Activated CD4-positive, alpha-beta T cell treated with anti-CD3 and anti-CD28 coated beads, Interleukin-2, Interleukin-6, amounts not matched to agents 100 ng/mL and 50 ng/mL, durations not matched to agents 16 hours and 8 hours (primary cell): ENCODE measurements around the gene EPAS1.

Source experiments
- DNase-seq: peaks from one replicate; pipeline ENCODE4 v3.0.0-alpha.2; 2020

EPAS1 gene

DNA sequence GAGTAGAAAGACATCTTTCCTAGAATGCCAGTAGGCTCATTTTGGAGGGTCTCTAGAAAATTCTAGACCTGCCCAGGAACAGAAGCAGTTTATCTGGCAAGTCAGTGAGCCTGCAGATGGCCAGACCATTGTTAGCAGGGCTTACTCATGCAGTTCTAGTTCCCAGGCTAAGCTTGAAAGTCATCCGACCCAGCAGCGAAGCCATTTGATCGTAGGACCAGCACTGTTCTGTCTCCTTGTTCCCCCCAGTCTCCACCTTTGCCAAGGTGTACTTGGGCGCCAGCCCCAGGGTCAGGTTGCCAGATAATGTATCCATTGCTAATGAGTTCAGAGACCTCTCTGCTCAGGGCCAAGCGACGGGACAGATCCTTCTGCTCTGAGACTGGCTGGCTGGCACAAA lies 70.1 kb downstream of the EPAS1 start:
- no peak for DNase-seq

DNA sequence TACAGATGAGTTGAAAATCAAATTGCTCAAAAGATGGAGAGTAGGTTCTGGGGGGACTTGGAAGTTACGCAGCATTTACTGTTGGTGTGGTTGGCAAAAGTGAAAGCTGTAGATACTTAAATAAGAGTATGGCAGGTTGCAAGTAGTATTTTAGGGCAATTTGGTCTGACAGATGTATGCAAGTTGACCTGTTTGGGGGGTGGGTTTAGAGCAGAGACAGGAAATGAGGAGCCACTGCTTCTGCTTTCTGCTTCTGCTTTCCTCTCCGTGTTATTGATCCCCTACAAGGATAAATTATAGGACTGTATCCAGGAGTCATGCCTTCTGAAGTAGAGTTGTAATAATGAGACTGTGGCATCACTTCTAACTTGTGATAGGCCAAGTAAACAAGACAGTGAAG lies 71.2 kb downstream of the EPAS1 start:
- no peak for DNase-seq

DNA sequence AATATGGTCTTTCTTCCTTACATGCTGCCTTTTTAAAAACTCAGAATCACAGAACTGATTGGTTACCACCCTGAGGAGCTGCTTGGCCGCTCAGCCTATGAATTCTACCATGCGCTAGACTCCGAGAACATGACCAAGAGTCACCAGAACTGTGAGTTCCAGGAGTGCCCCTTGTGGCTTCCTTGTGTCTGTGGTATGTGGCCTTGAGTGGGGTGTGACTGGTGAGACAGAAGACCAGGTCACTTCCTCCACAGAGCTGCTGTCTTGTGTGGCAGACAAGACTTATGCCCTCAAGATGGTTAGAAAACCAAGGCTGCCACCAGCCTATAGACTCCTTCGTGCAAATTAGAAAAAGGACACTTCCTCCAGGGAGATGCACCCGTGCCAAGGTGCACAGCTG lies 72.6 kb downstream of the EPAS1 start:
- no peak for DNase-seq

DNA sequence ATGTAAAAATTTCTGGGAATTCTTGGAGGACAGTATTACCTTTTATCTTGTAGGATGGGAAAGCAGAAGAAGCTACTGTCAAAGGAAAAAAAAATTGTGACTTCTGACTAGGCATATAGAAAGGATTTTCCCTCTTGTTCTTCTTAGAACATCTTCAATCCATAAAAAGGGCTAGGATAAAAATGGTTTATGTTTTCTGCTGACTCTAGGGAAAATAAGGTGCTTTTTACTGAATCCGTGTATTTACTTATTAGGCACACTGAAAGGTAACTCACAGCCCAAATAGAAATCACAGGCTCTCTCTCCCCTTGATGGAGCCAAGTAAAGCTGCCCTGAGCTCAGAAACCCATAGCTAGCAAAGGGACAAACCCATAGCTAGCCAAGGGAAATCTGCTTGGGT lies 74.6 kb downstream of the EPAS1 start:
- DNase-seq: no peak

DNA sequence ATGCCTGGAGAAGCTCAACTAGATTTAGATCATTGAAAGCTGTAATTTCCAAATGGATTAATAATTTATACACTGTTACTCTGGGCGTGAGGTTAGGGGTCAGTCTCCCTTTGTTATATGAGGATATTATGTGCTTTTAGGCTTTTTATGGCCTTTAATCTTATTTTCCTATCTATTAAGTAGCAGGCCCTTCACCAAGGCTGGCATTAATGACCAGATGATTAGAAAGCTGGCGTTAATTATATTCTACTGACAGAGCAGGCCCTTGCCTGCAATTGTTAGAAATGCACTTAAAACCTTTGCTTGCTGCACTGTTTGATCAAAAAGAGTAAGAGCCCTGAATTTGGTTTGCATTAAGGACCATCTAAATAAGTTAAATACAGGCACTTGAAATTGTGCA lies 75.3 kb downstream of the EPAS1 start:
- DNase-seq: no peak

DNA sequence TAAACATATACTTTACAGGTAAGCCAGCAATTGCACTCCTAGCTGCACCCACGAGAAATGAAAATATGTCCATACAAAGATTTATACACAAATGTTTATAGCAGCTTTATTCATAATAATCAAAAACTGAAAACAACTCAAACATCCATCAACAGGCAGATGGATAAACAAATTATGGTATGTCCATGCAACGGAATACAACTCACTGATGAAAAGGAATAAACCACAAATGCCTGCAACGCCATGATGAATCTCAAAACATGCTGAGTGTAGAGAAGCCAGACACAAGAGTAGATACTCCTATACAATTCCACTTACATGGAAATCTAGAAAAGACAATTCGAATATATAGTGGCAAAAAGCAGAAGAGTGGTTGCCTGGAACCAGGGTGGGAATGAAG lies 76.0 kb downstream of the EPAS1 start:
- DNase-seq: no peak

DNA sequence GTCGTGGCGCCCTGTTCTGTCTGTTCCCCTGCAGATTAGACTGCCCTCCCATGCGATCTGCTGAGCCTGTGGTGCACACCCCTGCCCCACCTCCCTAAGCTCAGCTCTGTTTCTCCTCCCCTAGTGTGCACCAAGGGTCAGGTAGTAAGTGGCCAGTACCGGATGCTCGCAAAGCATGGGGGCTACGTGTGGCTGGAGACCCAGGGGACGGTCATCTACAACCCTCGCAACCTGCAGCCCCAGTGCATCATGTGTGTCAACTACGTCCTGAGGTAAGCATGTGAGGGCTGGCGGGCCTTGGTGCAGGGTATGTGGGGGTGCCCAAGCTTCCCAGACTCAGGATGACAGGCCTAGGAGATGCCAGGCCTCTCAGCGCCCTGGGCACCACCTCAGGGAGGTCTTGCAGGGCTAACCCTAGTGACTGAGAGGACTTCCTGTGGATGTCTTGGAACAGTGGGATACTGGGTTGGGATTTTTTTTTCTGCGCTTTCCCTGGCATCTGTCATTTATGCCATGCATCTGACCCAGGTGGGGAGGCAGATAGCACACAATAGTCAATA lies 78.4 kb downstream of the EPAS1 start:
- DNase-seq: no peak

DNA sequence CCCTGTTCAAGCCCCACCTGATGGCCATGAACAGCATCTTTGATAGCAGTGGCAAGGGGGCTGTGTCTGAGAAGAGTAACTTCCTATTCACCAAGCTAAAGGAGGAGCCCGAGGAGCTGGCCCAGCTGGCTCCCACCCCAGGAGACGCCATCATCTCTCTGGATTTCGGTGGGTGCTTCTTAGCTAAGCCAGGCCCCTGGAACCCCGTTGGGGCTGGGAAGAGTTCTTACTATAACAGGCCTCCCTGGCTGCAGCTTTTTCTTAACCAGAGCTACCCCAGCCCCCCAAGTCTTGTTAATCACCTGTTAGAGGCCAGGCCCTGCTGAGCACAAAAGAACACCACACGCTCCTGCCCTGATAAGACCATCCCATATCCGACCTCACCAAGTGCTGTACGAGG lies 79.4 kb downstream of the EPAS1 start:
- no peak for DNase-seq

DNA sequence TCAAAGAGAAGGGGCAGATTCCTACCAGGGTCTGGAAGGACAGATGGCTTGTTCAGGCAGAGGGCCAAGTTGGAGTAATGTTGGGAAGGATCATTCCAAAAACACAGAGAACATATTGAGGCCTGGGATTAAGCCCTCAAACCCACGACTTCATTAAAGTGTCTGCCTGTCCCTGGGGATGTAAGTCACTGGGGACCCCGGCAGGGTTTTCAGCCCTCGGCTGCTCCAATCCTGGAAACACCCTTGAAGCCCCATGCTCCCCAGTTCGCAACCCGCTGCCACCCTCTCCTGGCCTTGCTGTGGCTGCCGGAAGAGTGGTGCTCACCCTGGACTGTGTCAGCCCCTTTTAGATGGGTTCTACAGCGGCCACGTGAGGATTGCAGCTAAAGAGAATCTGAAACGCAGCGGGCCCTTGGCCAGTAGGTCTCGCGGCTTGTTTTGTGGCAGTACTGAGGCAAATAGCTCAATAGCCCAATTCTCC lies 79.9 kb downstream of the EPAS1 start:
- DNase-seq: no peak

DNA sequence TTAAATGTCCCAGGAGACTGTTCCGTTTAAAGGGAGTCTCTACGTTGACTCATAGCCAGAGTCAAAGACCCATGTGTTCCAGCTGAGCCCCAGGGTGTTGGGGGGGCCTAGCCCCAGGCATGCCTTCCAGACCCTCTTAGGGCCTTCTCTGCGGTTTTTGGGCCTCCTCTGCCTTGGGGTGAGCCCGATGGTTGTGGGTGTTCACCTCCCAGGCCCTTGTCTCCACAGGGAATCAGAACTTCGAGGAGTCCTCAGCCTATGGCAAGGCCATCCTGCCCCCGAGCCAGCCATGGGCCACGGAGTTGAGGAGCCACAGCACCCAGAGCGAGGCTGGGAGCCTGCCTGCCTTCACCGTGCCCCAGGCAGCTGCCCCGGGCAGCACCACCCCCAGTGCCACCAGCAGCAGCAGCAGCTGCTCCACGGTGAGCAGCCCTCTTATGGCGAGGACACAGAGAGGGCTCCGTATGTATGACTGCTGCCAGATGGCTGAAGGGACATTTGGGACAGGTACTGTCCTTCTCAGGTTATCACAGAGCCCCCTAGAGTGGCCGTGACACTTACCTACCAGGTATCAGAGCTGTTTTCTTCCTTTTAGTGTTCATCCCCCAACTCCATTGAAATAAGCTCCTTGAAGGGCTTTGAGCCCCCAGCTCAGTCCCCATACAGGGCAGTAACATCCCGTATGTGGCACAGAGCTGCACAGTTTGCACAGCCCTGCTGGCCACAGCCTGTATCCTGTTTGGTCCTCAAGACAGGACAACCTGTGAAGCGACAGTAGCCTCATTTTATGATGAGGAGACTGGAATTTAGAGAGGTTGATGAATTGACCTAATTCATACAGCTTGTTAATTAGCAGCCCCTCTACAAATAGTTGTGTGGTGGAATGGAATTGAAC lies 80.7 kb downstream of the EPAS1 start:
- DNase-seq: no peak

DNA sequence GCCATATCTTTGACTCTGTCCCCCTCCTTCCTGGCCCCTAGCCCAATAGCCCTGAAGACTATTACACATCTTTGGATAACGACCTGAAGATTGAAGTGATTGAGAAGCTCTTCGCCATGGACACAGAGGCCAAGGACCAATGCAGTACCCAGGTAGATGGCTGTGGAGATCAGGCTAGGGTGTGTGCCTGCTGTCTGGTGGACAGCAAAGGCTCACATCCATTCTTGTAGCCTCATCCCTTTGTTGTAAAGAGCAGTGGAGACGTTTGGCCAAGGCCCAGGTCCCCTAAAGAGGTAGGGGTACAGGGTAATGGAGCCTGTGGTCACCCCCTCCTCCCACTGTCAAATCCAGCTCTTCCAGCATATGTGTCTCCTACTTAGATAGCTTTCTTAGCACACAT lies 81.4 kb downstream of the EPAS1 start:
- no peak for DNase-seq

DNA sequence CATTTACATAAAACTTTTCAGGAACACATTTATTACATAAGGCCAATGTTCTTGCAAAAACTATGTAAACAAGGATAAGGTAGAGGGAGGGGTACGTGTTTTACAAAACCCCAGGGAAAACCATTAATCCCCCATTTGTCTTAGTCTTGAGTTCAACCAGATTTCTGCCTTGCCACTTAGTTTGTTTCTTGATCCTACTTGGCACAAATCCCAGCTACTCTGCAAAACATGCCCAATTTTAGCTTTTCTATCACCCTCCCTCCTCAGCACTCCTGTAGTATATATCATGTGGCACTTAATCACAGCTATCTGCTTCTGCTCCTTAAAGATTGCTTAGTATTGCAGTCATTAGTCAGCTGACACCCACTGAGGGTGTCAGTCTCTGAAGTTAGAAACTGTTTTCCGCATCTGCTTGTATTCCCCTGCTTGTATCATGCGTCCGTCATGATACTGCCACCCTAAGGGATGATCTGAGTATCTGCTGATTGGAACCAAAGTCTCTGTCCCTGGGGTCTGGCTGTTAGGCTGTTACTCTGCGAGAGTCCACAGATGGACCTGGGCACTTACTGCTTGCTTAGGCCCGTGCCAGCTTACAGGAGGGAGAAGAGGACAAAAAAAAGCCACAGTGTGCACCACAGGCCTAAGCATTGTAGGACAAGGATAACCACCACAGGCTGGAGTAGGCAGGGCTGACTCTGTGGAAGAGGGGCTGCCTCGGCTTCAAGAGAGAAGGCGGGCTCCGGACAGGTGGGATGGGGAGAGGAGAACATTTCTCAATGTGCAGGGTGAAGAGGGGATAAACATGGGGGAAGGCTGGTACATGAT lies 82.2 kb downstream of the EPAS1 start:
- DNase-seq: no peak

DNA sequence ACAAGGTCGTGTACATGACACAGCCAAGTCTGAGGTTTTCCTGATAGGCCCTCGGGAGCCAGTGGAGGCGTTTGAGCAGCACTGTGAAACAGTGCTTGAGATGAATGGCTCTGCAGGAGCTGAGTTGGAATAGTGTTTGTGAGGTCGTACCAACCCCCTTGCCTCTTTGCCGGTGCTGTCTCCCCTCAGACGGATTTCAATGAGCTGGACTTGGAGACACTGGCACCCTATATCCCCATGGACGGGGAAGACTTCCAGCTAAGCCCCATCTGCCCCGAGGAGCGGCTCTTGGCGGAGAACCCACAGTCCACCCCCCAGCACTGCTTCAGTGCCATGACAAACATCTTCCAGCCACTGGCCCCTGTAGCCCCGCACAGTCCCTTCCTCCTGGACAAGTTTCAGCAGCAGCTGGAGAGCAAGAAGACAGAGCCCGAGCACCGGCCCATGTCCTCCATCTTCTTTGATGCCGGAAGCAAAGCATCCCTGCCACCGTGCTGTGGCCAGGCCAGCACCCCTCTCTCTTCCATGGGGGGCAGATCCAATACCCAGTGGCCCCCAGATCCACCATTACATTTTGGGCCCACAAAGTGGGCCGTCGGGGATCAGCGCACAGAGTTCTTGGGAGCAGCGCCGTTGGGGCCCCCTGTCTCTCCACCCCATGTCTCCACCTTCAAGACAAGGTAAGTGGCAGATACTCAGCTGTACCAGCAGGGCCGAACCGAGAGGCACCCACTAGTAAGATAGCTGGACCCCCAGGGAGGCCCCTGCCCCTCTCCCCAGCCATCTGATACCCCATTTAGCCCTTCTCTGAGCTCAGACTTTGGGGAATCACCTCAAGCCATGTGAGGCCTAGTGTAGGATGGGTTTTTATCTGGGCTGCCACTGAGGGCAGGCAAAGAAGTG lies 83.1 kb downstream of the EPAS1 start:
- no peak for DNase-seq

DNA sequence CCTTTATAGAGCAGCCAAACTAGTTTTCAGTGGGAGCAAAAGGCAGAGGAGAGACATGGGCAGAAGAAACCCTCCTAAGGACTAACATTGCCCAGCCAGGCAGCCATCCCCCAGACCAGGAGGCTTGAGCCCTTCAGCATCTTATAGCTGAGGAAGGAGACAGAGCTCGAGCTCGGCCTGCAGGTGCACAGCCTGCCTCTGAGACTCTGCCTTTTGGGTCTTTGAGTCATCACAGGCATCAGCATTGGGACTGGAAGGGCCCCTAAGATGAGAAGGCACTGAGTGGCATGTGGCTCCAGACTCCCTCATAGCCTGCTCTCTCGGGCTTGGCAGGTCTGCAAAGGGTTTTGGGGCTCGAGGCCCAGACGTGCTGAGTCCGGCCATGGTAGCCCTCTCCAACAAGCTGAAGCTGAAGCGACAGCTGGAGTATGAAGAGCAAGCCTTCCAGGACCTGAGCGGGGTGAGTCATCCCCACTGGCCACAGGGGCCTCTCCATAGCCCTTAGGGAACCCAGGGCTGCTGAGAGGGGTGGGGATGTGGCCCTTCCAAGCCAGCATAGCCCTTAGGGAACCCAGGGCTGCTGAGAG lies 84.1 kb downstream of the EPAS1 start:
- DNase-seq: no peak

DNA sequence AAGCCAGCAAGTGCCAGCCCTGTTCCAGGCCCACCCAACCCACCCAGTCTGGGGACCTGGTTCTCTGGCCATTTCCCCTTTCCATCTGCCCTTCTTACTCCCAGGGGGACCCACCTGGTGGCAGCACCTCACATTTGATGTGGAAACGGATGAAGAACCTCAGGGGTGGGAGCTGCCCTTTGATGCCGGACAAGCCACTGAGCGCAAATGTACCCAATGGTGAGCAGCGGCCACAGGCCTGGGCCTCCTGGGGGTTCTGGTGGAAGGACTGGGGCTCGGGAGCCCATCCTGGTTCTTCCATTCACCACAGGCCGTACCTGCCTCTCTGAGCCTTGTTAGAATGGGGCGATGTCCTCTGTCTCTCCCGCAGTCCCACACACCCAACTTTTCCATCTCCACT lies 84.7 kb downstream of the EPAS1 start:
- no peak for DNase-seq

DNA sequence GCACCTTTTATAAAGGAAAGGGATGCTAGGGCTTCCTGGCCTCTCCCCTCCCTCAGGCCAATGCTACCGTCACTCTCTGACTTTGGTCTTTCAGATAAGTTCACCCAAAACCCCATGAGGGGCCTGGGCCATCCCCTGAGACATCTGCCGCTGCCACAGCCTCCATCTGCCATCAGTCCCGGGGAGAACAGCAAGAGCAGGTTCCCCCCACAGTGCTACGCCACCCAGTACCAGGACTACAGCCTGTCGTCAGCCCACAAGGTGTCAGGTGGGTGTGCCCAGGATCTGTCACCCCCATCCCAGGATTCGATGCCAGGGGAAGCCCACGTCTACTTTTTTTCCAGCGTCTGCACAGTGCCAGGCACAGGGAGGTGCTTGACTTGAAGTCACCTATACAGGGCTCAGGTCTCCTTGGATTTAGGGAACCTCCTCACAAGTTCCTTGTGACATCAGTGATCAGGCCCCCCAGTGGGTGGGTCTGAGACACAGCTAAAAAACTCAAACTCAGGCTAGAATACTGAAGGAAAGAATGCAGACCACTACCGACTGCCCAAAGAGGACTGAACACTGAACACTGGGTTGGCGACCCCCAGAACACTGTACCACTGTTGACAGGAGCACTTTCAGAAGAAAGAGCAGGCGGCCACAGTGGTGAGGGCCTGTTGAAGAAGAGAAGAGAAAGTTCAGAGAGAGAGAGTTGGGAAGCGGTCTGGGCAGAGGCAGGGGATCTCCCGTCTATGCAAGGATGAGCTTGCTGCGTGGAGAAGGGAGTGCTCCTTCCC lies 85.3 kb downstream of the EPAS1 start:
- DNase-seq: no peak

DNA sequence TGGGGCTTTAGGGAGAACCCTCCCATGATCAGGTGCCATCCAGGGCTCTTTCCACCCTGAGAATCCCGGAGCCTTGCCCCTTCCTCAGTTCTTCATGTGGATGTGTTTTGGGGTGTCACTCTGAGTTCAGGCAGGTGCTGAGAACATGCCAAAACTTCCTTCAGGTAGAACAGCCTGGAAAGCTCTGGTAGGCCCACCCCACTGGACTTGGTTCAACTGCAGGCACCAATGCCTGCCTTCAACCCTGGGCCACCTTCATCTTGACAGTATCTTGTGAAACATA lies 85.8 kb downstream of the EPAS1 start:
- DNase-seq: no peak

DNA sequence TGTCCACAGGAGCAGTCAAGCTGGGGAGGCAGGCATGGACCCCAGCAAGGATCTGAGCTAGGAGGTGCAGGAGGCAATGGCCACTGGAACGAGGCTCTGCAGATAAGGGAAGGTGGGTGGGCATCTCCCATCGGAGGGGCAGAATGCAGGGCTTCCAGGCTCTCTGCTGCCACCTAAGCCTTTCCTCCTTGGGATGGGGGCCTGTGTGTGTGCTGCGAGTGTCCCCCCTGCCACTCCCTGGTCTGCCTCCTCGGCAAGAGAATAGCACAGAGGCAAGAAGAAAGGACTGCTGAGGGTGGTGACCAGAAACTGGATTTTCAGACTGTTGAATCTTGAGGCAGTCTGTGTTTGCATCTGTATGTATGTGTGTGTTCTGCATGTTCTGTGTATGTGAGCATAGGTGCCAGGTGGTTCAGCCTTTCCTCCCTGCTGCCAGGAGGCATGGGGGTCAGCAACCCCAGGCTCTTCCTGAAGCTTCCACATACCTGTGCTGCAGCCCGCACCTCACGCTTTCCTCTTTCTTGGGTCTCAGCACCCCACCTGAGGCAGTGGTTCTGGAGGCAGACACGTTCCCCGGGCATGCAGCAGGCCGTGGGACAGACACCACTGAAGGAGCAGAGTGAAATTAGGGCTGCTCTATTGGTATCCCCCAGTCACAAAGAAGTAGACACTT lies 86.7 kb downstream of the EPAS1 start:
- no peak for DNase-seq

DNA sequence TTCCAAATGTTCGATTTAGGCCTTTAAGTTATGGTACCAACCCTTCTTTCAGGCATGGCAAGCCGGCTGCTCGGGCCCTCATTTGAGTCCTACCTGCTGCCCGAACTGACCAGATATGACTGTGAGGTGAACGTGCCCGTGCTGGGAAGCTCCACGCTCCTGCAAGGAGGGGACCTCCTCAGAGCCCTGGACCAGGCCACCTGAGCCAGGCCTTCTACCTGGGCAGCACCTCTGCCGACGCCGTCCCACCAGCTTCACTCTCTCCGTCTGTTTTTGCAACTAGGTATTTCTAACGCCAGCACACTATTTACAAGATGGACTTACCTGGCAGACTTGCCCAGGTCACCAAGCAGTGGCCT lies 87.2 kb downstream of the EPAS1 start:
- DNase-seq: no peak

DNA sequence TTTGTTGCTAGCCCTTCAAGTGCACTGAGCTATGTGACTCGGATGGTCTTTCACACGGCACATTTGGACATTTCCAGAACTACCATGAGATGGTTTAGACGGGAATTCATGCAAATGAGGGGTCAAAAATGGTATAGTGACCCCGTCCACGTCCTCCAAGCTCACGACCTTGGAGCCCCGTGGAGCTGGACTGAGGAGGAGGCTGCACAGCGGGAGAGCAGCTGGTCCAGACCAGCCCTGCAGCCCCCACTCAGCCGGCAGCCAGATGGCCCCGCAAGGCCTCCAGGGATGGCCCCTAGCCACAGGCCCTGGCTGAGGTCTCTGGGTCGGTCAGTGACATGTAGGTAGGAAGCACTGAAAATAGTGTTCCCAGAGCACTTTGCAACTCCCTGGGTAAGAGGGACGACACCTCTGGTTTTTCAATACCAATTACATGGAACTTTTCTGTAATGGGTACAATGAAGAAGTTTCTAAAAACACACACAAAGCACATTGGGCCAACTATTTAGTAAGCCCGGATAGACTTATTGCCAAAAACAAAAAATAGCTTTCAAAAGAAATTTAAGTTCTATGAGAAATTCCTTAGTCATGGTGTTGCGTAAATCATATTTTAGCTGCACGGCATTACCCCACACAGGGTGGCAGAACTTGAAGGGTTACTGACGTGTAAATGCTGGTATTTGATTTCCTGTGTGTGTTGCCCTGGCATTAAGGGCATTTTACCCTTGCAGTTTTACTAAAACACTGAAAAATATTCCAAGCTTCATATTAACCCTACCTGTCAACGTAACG lies 88.8 kb downstream of the EPAS1 start:
- no peak for DNase-seq
